Astrocyte (in vitro differentiated cells and primary cell): Measurements from ENCODE around the gene AKAP9. TPM values are rescaled to one million over a fixed set of nuclear protein-coding genes. Genes with fewer than 3 reads are reported as not detected.

ENCODE experiments used
- DNase-seq: peaks from one replicate; pipeline ENCODE4 v3.0.0-alpha.2; 2010; ENCODE audit warnings: low read depth
- FAIRE-seq: peaks from 2 replicates; lab custom pipeline; 2011; peaks lifted over from hg19 to GRCh38; lab: Jason Lieb, UNC
- H2AFZ ChIP-seq: 2 replicates; pipeline ENCODE4 v1.6.0; 2012; ENCODE audit warnings: low read depth, low read length, inconsistent platforms
- H3K27ac ChIP-seq: 2 replicates; pipeline ENCODE4 v1.5.1; 2011; ENCODE audit warnings: low read depth, low read length, inconsistent platforms
- H3K27me3 ChIP-seq: 2 replicates; pipeline ENCODE4 v1.6.0; 2011; ENCODE audit warnings: low read length, inconsistent platforms; ENCODE audit not compliant: insufficient read depth
- H3K36me3 ChIP-seq: 2 replicates; pipeline ENCODE4 v1.5.1; 2011; ENCODE audit warnings: low read length, inconsistent platforms; ENCODE audit not compliant: insufficient read depth
- H3K4me1 ChIP-seq: 2 replicates; pipeline ENCODE4 v1.5.1; 2011; ENCODE audit warnings: low read length, inconsistent platforms; ENCODE audit not compliant: insufficient read depth
- H3K4me2 ChIP-seq: 2 replicates; pipeline ENCODE4 v1.6.0; 2012; ENCODE audit warnings: low read length, inconsistent platforms
- H3K4me3 ChIP-seq: 2 replicates; pipeline ENCODE4 v1.5.1; 2011; ENCODE audit warnings: low read depth, mild to moderate bottlenecking, low read length, inconsistent platforms; ENCODE audit not compliant: insufficient read depth
- H3K79me2 ChIP-seq: 2 replicates; pipeline ENCODE4 v1.6.0; 2012; ENCODE audit warnings: mild to moderate bottlenecking, low read length, inconsistent platforms; ENCODE audit not compliant: insufficient read depth
- H3K9ac ChIP-seq: 2 replicates; pipeline ENCODE4 v1.6.0; 2012; ENCODE audit warnings: mild to moderate bottlenecking, low read length, inconsistent platforms
- H3K9me3 ChIP-seq: 2 replicates; pipeline ENCODE4 v1.5.1; 2012; ENCODE audit warnings: low read depth, mild to moderate bottlenecking, low read length, inconsistent platforms; ENCODE audit not compliant: insufficient read depth
- H4K20me1 ChIP-seq: 2 replicates; pipeline ENCODE4 v1.6.0; 2012; ENCODE audit warnings: low read length, inconsistent platforms; ENCODE audit not compliant: insufficient read depth
- H3K27ac Mint-ChIP-seq: one replicate; pipeline ENCODE4 v1.8.0; 2021; ENCODE audit warnings: mild to moderate bottlenecking, mixed read lengths; ENCODE audit not compliant: unreplicated experiment
- H3K27me3 Mint-ChIP-seq: one replicate; pipeline ENCODE4 v1.8.0; 2021; ENCODE audit warnings: low read depth, mixed read lengths; ENCODE audit not compliant: unreplicated experiment
- H3K36me3 Mint-ChIP-seq: one replicate; pipeline ENCODE4 v1.8.0; 2021; ENCODE audit warnings: low read depth, mixed read lengths; ENCODE audit not compliant: unreplicated experiment
- H3K4me1 Mint-ChIP-seq: one replicate; pipeline ENCODE4 v1.8.0; 2021; ENCODE audit warnings: low read depth, mixed read lengths; ENCODE audit not compliant: unreplicated experiment
- H3K4me3 Mint-ChIP-seq: one replicate; pipeline ENCODE4 v1.8.0; 2021; ENCODE audit warnings: mild to moderate bottlenecking, moderate library complexity, mixed read lengths; ENCODE audit not compliant: unreplicated experiment
- H3K9me3 Mint-ChIP-seq: one replicate; pipeline ENCODE4 v1.8.0; 2021; ENCODE audit warnings: mild to moderate bottlenecking, mixed read lengths; ENCODE audit not compliant: unreplicated experiment
- EZH2 ChIP-seq: IDR thresholded peaks from 2 replicates; pipeline ENCODE4 v1.6.1; 2012; ENCODE audit warnings: mild to moderate bottlenecking, low read length, inconsistent platforms; ENCODE audit not compliant: insufficient read depth
- total RNA-seq: library from RNA; stranded (reverse); gene quantifications from 2 replicates; pipeline ENCODE4 v1.2.1, GENCODE V29; 2021
- TF ChIP-seq, protein P1 (sequence below): IDR thresholded peaks from 2 replicates; pipeline ENCODE4 v1.5.1; 2011; ENCODE audit warnings: low read depth, mild to moderate bottlenecking, inconsistent platforms, low read length, moderate library complexity; ENCODE audit not compliant: insufficient read depth

AKAP9 gene
- total RNA-seq, 1 donor from 2014 or later: 55.6 TPM

DNA sequence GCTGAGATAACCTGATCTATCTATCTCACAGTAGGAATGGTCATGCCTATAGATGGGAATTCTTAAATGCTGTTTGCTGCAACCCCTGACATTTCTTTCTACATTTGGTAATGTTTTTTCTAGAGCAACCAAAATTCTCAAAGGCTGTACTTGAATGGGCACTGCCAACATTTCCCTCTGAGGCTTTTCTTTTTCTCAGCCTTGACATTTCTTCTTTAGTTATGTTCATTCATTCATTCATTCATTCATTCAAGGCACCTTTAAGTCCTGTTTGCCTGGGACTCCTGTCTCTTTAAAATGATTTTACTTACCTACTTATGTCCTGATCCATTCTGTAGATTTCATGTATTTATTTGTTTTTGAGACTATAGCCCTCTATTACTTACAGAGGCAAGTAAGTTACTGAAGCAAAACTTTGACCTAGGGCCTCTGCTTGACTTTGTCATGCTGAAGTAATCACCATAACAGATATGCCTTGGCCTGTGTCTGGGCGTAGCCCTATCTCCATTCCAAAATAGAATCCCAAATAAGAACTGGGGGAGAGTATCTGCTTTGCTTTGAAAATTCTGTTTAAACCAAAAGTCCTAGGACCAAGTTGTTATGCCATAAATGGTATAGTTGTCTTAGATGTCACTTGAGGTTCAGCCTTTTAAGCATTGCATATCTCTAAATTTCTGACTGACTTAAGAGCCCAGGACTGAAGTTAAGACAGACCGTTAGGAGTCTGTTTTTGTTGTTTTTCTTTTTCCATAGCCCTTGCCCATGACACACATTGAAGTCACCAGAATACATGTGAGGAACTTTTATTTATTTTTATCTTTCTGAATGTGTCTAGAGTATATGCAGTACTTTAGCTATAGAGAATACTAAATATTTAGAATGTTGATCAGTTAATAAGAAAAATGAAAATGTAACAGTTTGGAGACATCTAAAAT, 59.2 kb downstream of the AKAP9 start:
- Mint-ChIP-seq H3K27me3 (no peaks in the 10 kb centered on the region), H3K9me3 (no peaks in the 10 kb centered on the region), H3K4me3 (no peak overlapping the region), H3K36me3 (peaks cover 17% of the 10 kb centered on the region), H3K4me1 (no peaks in the 10 kb centered on the region), H3K27ac (no peak overlapping the region)
- DNase-seq: no peak
- H3K79me2 ChIP-seq: no peaks in the 10 kb centered on the region
- no peak overlapping the region for H3K27ac ChIP-seq
- H3K4me3 ChIP-seq: no peak overlapping the region
- TF ChIP-seq EZH2: no peak
- TF ChIP-seq, protein P1, sequence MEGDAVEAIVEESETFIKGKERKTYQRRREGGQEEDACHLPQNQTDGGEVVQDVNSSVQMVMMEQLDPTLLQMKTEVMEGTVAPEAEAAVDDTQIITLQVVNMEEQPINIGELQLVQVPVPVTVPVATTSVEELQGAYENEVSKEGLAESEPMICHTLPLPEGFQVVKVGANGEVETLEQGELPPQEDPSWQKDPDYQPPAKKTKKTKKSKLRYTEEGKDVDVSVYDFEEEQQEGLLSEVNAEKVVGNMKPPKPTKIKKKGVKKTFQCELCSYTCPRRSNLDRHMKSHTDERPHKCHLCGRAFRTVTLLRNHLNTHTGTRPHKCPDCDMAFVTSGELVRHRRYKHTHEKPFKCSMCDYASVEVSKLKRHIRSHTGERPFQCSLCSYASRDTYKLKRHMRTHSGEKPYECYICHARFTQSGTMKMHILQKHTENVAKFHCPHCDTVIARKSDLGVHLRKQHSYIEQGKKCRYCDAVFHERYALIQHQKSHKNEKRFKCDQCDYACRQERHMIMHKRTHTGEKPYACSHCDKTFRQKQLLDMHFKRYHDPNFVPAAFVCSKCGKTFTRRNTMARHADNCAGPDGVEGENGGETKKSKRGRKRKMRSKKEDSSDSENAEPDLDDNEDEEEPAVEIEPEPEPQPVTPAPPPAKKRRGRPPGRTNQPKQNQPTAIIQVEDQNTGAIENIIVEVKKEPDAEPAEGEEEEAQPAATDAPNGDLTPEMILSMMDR: no peak
- no peaks in the 10 kb centered on the region for H3K27me3 ChIP-seq
- H3K9ac ChIP-seq: no peak overlapping the region
- peaks cover 20% of the 10 kb centered on the region for H3K36me3 ChIP-seq
- H3K4me2 ChIP-seq: no peak overlapping the region
- H4K20me1 ChIP-seq: no peaks in the 10 kb centered on the region
- no peak for FAIRE-seq
- no peaks in the 10 kb centered on the region for H3K4me1 ChIP-seq
- no peak overlapping the region for H2AFZ ChIP-seq
- no peaks in the 10 kb centered on the region for H3K9me3 ChIP-seq

DNA sequence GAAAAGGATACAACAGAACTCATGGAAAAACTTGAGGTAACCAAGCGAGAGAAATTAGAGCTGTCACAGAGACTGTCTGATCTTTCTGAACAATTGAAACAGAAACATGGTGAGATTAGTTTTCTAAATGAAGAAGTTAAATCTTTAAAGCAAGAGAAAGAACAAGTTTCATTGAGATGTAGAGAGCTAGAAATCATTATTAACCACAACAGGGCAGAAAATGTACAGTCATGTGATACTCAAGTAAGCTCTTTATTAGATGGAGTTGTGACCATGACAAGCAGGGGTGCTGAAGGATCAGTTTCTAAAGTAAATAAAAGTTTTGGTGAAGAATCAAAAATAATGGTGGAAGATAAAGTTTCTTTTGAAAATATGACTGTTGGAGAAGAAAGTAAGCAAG, 62.1 kb downstream of the AKAP9 start:
- H3K4me3 ChIP-seq: no peak overlapping the region
- no peak overlapping the region for H3K9ac ChIP-seq
- Mint-ChIP-seq H3K36me3 (peaks cover 23% of the 10 kb centered on the region), H3K27ac (no peak overlapping the region), H3K4me1 (no peaks in the 10 kb centered on the region), H3K9me3 (no peaks in the 10 kb centered on the region), H3K4me3 (no peak overlapping the region), H3K27me3 (no peaks in the 10 kb centered on the region)
- DNase-seq (no peak), FAIRE-seq (no peak)
- no peaks in the 10 kb centered on the region for H3K9me3 ChIP-seq
- H2AFZ ChIP-seq: no peak overlapping the region
- H3K4me2 ChIP-seq: no peak overlapping the region
- peaks cover 6% of the 10 kb centered on the region for H3K79me2 ChIP-seq
- H3K27me3 ChIP-seq: no peaks in the 10 kb centered on the region
- H3K27ac ChIP-seq: no peak overlapping the region
- peaks cover 7% of the 10 kb centered on the region for H3K36me3 ChIP-seq
- H4K20me1 ChIP-seq: peaks cover 3% of the 10 kb centered on the region
- no peaks in the 10 kb centered on the region for H3K4me1 ChIP-seq
- TF ChIP-seq EZH2: no peak
- TF ChIP-seq, protein P1: no peak

DNA sequence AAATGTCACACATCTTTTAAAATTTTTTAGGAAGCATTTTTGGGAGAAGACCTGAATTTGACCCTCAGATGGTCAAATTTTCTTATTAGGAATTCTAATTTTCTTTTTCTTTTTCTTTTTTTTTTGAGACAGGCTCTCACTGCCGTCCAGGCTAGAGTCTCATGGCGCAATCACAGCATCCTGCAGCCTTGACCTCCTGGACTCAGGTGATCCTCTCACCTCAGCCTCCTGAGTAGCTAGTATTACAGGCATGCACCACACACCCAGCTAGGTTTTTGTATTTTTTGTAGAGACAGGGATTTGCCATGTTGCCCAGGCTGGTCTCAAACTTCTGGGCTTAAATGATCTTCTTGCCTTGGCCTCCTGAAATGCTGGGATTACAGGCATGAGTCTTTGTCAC, 65.4 kb downstream of the AKAP9 start:
- peaks cover 5% of the 10 kb centered on the region for H3K9me3 ChIP-seq
- Mint-ChIP-seq H3K27ac (no peak overlapping the region), H3K4me3 (no peak overlapping the region), H3K9me3 (no peaks in the 10 kb centered on the region), H3K4me1 (no peaks in the 10 kb centered on the region), H3K27me3 (no peaks in the 10 kb centered on the region), H3K36me3 (peaks cover 37% of the 10 kb centered on the region)
- H3K4me2 ChIP-seq: no peak overlapping the region
- H3K27ac ChIP-seq: no peak overlapping the region
- H4K20me1 ChIP-seq: peaks cover 3% of the 10 kb centered on the region
- peaks cover 4% of the 10 kb centered on the region for H3K36me3 ChIP-seq
- no peaks in the 10 kb centered on the region for H3K4me1 ChIP-seq
- TF ChIP-seq EZH2: no peak
- TF ChIP-seq, protein P1: no peak
- no peaks in the 10 kb centered on the region for H3K27me3 ChIP-seq
- no peak overlapping the region for H3K9ac ChIP-seq
- H2AFZ ChIP-seq: no peak overlapping the region
- H3K4me3 ChIP-seq: no peak overlapping the region
- DNase-seq (no peak), FAIRE-seq (no peak)
- peaks cover 6% of the 10 kb centered on the region for H3K79me2 ChIP-seq
